GM18873 (cell line): ENCODE measurements around the gene PXMP4.
A peak's percentile ranks its signal among the peaks of the same experiment; 100 is the strongest.

Experiments used
- ATAC-seq: cut with Tn5 transposase; IDR thresholded peaks from one replicate; pipeline ENCODE4 v1.9.1; 2021; ENCODE audit warnings: mild to moderate bottlenecking, moderate library complexity, moderate number of reproducible peaks; ENCODE audit not compliant: unreplicated experiment, low FRiP score

Gene PXMP4

DNA sequence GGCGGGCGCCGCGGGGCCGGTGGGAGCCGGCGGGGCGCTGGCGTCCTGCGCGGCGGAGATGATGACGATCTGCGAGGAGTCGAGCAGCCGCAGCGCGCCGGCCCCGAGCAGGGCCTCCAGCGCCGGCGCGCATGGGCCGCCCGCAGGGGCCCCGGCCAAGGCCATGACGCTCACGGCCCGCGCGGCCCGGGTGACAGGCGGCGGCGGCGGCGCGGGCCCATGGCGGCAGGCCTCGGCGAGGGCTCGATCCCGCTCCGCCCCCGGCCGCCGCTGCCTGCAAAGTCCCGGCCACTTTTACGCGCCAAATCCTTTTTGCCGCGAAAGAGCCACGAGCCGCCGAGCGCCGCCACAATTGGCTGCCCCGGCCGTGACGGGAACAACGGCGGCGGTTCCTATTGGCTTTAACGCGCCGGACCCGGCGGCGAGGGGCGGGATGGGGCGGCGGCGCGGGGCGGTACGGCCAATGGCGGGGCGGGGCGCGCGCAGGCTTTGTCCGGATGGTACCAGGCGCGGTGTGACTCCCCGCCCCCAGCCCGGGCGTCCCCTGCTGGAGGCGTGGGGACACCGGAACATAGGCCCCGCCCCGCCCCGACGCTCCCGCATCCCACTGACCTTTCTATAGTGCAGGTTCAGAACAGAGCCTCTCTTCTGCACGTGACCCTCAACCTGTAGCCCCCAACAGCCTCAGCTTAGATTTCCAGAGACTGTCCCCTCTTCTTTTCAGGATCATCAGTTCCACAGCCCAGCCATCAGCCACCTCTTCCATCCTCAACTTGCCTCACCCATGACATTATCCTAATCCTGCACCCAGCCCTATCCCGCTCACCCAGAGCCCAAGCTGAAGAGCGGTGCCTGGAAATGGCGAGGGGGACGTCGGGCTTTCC, 33.8 kb downstream of the PXMP4 start, which contains the start of gene E2F1:
Gene E2F1 (minus strand): TSS at position 286 of the 884 bp plus-strand sequence. CDS start 121 bp downstream, at position 165.
- peak; percentile 55 for ATAC-seq

DNA sequence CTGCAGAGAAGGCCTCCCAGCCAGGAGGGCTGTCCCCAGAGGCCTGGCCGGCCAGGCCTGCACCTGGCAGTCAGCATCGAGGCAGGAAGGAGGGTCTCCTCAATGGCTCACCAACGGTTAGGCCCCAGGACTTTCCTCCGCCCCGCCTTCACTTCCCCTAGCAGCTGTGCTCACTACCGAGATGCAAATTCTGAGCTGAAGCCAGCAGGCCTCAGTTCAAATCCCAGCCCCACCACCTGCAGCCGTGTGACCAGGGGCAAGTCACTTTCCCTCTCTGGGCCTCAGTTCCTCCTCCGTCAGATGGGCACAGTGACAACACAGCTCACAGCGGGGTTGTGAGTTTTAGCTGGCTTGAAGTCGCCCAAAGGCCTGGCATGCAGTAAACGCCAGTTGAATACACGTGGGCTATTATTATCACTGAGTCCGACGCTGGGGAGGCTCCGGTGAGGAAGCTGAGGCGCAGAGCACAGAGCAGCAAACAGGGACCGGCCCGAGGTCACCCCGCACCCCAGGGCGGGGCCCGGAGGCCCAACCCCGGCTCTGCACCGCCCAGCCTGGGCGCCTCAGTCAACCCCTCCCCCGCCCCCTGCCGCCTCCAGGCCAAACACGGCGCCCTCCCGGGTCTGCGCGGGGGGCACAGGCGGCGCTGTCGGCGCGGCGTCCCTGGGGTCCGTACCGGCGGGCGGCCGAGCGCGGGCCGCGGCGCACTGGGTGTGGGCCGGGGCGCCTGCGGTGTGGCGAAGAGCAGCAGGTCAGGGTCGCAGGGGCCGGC, 34.6 kb downstream of the PXMP4 start:
- ATAC-seq: no peak

DNA sequence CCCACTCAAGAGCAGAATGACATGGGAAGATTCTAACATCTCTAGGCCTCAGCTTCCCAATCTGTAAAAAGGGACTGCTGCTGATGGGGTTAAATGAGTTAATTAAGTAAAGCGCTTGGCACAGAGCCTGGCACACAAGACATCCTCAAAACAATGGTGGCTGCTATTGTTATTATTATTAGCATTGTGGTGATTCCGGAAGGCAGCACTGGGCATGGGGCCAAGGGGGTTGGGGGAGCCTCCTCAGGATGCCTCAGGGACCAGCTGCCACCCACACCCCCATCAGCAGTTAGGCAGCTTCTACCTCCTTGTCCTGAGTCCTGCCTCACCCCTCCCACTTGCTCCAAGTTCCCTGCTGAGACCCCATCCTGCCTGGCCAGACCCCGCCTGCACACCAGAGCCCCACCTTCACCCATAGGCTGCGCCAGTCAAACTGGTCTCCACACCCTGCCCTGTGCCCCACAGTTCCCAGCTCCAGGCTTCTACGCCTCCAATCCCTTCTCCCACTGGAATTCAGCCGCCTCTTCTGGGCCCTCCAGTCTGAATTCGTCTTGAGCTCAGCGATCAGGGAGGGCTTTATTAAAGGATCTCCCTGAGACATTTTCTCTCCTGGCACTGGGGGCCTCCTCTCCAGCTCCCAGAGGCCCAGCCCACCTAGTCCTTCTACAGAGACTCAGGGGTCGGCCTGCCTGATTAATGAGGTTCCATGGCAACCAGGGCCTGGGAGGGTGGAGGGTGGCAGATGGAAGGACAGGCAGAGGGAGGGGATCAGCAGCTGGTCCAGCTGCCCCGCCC, 35.4 kb downstream of the PXMP4 start:
- no peak for ATAC-seq

DNA sequence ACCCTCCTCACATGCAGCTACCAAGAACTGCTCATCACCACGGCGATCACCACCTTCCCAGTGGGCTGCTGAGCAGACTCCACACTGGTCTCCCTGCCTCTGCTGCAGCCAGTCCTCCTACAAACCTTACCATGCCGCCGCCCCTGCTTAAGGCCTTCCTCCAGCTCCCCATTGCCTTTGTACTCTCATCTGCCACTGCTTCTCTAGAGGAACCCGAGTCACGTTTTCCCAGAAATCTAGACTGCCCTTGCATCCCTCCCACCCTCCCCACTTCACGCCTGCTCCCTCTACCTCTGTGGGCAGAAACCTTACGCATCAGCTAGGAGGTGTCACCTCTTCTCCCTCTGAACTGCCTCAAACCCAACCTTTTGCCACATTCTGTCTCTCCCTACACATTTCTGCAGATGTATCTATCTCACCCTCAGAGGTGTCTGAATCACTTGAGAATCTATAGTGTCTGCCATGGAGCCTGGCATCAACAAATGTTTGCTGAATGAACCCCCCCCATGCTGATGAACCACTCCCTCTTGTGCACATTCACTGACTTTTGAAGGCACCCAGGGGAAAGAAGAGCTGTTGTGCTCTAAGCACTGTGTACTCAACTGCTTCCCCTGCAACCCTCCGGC, 38.3 kb downstream of the PXMP4 start:
- ATAC-seq: no peak

- ATAC-seq: no peak
Measured at GRCh38 chr20:33681288-33681687, 38.8 kb downstream of the PXMP4 start.

- no peak for ATAC-seq
Measured at GRCh38 chr20:33680686-33681085, 39.4 kb downstream of the PXMP4 start.

DNA sequence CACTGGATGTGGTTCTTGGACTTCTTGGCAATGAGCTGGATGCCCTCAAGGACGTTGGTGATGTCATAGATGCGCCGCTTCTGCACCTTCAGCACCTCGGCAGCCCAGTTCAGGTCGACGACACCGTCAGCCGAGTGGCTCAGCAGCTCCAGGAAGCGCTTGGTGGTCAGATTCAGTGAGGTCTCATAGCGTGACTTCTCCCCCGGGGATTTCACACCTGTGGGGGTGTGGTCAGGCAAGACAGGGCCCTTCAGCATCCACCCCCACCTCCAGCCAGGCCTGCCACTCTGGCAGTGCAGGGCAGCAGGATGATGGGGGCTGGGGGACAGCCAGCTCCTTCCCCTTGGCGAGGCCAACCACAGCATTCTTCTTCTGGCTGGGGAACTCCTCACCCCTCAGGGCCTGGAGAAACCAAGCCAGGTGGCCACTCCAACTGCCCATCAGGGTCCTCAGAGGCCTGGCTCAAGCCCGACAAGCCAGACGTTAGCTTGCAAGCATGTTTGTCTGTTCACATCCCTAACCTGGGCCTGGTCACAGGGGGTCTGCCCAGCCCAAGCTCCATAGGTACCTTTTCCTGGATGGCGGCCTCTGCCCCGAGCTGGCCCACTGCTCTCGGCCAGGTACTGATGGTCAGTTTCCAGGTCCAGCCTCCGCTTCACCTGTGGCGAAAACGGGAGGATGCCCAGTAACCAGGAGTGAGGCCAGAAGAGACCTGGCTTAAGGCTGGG, 40.2 kb downstream of the PXMP4 start:
- no peak for ATAC-seq

DNA sequence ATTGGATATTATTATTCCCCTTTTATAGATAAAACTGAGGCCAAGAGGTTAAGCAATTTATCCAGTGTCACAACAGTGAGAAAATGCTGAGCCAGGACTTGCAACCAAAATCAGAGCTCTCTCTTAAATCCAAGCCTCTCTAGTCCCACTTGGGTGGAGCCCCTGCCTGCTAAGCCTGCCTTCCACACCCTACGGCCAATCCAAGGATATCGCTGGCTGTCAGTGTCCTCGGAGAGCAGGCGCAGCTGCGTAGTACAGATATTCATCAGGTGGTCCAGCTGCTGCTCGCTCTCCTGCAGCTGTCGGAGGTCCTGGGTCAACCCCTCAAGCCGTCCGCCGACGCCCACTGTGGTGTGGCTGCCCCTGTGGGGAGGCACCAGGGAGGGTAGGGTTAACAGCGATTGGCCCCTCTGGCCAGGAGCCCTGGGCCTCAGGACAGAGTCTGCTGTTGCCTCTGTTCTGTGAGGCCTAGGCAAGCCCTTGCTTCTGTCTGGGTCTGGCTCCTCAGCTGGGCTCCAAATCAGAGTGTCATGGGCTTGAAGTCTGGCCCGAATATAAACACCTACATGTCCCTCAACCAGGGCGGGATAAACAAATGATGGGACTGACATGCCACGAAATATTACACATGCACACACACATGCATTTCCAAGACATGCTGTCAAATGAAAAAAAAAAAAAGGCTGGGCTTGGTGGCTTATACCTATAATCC, 42.0 kb downstream of the PXMP4 start:
- no peak for ATAC-seq

GRCh38 chr20:33676652-33677645, 43.2 kb downstream of the PXMP4 start:
- no peak for ATAC-seq

GRCh38 chr20:33676121-33676520, 44.0 kb downstream of the PXMP4 start:
- no peak for ATAC-seq

GRCh38 chr20:33675136-33675959, 44.8 kb downstream of the PXMP4 start:
- no peak for ATAC-seq

- ATAC-seq: no peak
Measured at GRCh38 chr20:33674294-33675135, 45.6 kb downstream of the PXMP4 start, which contains the start of gene NECAB3. Gene NECAB3 (minus strand): TSS chr20:33674428. CDS start chr20:33674352, 76 bp downstream.

DNA sequence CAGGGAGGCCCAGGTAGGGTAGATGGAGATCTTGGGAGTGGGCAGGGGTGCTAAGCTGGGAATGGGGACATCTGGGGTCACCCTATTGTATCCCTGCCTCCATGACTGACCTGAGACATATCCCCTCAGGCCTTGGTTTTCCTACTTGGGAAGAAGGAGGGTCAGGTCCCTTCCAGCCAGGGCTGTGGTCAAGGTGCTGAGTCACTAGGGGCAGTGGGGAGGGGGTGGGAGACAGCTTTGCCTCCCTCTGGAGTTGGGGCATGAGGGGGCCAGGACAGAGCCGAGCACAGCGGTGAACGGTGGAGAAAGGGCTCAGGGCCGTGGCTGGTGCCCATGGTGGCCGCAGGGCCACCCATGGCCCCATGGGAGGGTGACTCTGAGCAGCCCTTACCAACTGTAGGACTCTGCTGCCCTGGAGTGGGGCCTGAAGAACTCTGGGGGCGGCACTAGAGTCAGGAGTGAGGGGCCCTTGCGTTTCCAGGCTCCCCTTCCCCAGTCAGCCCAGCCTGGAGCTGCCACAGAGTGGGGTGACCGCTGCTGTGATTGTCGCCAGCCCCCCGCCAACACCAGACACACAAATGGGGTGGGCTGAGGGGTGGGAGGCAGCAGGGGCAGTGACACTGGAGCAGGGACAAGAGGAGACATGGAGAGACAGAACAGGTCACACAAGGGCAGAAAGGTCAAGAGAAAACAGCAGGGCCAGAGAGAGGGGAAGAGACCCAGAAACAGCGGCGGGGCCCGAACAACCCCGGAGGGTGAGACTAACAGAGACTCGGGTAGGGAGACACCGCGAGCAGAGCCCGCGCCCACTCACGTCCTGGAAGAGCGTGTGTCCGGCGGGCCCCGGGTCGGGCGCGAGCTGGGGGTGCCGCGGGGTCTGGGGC, 46.5 kb downstream of the PXMP4 start:
- ATAC-seq: no peak

DNA sequence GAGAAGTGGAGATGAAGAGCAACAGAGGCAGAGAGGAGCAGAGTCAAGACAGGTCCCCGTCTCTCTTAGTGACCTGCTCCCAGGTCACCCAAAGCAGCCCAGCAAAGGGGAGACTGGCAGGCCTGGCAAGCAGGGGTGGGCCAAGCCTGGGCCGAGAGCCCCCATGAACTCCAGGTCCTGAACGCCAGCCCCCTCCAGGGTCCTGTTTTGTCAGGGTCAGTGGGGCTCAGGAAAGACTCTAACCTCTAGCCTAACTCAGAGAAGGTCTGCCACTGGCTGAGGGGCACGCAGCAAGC, 47.0 kb downstream of the PXMP4 start:
- no peak for ATAC-seq

GRCh38 chr20:33672426-33673113, 47.5 kb downstream of the PXMP4 start:
- ATAC-seq: no peak
